HG03066 (cell line): Measurements from ENCODE around the gene VWA5B1.

Experiments used
- ATAC-seq: cut with Tn5 transposase; IDR thresholded peaks from one replicate; pipeline ENCODE4 v1.9.1; 2021; ENCODE audit warnings: low read depth; ENCODE audit not compliant: unreplicated experiment

VWA5B1 gene

DNA sequence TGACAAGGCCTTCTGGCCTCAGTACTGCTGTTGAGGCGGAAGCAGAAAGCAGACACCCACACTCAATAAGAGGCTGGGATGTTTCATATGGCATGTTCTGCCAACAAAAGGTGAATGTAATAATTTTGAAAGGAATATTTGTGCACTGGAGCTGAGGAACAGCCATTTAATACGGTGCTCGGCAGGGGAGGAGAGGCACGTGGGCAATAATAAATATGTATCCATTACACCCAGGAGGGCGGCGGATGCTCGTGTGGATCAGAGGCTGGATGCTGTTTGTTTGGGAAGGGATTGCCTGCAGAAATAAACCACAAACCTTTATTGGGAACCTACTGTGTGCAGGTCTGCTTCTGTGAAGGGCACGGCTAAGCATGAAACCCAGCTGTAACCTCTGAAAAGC, 92.0 kb downstream of the VWA5B1 start:
- no peak for ATAC-seq

DNA sequence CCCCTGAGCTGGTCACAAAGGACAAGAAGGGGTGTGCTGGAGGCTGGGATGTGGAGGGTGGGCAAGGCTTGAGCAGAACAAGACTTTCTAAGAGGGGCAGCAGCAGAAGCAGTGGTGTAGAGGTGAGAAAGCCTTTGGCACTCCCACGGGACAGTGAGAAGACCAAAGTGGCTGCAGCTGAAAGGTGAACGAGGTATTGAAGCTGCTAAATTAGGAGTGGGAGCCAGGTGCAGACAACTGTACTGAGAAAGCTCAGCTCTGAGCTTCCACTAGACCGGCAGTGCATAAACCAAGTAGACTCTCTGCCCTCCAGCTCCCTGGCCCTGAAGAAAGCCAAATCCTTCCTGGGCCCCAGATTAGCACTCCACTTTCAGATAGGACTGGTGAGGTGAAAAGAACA, 93.0 kb downstream of the VWA5B1 start:
- no peak for ATAC-seq

DNA sequence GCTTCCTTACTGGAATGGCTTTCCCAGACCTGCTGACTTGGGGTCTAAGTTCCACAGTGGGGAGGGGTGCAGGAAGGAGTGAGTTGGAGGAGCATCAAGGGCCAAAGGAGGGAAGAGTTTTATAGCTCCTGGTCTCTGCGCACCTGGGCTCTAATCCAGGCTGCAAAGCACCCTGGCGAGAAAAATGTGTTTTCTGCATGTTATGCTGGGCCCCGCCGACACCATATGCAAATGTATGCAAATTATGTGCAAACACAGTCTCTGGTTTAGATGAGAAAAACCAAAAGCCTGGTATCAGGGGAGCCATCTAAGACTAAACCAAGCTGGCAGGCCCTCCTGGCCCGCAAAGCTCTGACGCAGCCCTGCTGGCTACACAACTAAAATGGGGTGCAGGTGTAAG, 95.0 kb downstream of the VWA5B1 start:
- ATAC-seq, result no peak

DNA sequence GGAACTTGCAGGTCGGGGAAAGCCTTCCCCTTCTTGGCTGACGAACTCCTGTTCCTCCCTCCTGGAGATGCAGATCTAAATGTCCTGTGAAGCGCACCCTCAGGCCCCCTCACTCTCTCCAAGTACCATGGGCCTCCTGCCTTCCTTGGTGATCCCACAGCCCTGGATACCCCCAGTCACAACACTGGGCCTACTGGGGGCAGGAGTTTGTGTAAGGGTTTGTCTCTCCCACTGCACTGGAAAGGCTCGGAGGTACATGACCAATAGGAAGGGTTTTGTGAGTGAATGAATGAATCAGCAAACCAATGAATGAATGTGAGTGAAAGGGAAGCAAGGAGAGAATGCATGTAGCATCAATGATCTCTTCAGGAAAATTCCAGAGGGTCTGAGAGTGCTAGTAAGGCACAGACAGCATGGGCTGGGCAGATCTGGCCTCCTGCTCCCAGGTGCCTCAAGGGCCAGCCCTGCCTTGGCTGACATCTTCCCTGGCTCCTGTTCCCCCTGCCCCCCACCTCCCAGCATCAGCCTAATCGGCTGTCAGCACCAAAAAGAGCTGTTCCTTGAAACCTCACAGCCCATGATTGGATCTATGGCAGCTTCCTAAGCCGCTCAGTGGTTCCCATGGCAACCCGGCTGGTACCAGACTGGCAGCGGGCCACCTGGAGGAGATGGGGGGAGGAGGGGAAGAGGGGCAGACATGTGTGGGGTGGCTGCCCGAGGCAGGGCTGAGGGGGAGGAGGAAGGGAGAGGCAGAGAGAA, 95.8 kb downstream of the VWA5B1 start:
- ATAC-seq, result no peak

DNA sequence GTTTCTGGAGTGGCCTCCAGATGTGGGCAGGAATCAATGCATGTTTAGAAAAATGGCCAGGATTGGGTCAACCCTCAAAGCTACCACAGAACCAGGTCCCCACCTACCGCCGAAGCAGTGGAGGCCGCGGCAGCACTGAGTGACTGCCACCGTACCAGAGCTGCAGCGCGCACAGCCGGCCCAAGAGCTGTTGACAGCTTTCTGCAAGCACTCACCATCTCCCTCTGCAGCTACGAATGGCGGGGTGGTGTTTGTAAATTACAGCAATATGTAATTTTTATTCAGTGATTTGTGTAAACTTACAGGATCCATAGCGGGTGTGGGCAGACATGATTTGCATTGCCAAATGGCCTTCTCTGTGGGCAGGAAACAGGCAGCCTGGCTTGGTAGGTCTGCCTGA, 98.9 kb downstream of the VWA5B1 start:
- ATAC-seq, result no peak

DNA sequence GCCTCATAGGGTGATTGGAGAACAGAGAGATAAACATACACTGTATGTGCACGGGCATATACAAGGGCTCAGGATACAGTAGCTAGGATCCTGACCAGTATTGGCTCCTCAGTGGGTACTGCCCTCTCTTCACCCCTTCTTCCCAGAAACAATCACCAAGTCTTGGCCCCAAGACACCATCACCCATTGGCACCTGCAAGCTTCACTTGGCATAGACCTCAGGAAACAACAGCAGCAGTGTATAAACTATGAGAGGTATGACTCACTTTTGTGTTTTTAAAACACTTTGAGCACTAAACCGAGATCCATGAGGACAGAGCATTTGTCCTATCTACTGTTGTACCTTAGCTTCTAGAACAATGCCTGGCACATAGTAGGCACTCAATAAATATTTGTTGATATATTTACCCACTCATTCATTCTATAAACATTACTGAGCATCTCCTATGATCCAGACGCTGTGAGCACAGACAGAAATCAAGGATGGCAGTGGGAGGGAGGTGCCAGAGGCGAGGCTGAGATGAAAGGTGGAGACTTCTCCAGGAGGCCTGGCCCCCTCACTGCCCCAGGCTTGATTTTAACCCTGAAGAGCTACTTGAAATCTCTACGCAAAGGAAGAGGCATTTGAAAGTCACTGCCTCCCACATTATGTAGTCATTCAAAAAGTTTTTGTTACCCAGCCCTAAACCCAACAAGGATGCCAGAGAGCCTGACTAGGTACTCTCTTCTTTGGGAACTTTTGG, 100.1 kb downstream of the VWA5B1 start:
- ATAC-seq, result no peak

DNA sequence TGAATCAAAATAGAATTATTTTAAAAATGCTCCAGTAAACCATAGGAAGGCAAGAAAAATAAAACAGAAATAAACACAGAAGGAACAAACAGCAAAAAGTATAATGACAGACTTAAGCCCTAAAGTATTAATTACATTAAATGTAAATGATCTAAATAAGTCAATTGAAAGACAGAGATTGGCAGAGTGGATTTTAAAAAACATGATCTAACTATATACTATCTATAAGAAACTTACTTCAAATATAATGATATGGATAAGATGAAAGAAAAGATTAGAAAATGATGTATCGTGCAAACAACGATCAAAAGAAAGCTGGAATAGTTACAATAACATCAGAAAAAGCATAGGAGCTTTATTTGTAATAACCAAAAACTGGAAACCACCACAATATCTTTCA, 104.6 kb downstream of the VWA5B1 start:
- ATAC-seq, result no peak

DNA sequence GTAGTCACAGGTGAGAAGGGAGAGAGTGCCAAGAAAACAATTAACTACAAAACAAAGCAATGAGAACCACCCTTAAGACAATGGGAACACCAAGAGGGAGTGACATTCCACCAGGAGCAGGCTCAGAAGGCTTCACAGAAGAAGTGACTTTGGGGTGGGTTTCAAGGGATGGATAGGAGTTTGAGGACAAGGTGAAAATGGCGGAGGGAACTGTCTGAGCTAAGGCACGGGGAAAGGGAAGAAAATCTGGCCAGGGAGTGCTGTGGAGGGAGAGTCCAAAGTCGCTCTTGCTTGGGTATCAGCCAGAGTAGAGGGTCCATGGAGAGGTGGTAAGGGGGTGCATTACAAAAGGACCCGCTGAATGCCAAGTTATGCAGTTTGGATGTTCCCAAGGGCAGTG, 108.1 kb downstream of the VWA5B1 start:
- ATAC-seq, result no peak

DNA sequence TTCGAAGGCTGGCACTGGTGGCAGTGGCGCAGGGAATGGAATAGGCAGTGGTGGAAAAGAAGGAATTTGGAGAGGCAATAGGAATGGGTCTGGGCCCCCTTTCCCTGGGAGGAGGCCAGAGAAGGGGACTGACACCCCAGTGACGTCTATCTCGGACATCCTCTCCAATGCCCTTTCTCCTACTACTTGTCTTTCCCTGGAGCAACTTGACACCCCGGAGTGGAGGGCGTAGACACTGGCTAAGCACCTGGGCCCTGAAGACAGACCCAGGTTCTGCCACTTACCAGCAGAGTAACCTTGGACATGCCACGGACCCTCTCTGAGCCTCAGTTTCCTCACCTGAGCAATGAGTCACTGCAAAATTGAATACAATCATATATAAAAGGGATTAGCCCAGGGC, 108.5 kb downstream of the VWA5B1 start:
- ATAC-seq, result no peak

DNA sequence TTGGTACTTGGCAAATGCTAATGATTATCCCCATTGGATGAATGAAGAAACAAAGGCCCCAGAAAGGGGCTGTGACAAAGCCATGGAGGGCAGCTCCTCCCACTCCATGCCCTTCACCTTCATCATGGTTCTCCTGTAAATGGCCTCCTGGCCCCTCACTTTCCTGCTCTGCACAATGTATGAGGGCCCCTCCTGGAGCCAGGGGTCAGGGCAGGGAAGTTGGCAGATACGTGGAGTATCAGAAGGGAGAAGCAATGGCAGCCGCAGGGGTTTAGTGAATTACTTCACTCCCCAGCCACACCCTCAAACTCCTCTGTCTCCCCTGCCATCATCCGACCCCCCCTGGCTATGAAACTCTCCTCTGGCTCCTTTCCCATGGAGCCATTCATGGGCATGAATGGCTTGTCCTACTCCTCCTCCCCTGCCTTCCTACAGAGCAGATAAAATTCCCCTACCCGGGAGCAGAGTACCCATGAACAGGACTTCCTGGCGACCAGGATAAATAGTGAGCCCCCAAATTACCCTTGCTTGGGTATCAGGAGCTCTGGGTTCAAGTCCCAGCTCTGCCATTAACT, 109.0 kb downstream of the VWA5B1 start:
- no peak for ATAC-seq

DNA sequence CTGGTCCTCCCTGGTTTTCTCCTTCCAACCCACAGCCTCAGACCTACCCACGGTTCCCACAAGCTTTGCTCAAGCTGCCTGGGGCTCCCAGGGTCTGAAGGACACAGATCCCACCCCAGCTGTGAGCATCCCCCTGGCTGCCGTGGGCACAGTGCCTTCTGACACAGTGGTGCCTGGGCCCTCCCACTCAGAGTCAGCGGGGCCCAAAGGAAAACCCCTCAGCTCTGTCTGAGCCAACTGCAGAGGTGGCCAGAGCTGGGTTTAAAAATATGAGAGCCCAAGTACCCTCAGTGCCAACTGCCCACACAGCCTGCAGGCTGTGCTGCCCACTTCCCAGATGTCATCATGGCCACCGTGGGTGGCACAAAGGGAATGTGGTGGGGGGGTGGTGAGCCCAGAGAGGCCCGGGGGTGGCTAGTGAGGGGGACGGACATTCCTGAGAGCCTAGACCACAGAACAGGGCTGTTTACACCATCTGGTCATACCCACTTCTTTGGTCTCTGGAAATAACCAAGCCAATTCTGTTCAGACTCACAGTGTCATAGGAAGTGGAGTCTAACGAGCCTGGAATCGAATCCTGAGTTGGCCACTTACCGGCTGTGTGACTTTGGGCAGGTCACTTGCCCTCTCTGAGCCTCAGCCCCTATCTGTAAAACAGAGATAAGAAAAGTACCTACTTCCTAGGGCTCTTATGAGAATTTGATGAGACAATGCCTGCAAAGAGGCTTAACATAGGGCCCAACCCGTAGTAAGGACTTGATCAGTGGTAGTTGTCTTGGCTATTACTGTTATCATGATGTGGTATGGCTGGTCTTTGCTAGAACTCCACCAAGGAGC, 109.9 kb downstream of the VWA5B1 start:
- ATAC-seq, result no peak

DNA sequence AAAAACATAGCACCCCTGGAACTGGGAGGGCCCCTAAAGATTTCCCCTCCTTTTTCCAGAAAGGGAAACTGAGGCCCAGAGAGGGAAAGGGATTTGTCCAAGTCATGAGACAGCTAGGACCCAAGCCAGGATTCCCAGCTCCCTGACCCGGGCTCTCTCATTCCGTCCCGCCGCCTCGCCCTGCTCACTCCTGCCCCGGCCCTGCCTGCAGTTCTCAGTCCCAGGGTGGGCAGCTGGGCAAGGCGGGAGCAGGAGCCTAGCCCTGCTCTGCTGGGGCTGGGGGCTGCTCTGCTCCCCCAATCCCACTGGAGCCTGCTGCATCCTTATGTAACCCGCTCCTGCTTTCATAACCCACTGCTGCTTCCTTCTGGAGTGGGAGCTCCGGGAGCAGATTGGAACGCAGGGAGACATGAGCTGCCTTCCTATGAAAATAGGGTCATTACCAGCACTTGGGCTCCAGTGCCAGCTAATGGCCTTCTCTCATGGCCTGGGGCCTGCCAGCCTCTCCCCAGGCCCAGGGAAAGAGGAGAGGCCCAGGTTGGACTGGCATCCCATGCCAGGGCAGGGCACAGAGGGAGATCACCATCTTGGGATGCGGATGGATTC, 110.8 kb downstream of the VWA5B1 start:
- no peak for ATAC-seq

DNA sequence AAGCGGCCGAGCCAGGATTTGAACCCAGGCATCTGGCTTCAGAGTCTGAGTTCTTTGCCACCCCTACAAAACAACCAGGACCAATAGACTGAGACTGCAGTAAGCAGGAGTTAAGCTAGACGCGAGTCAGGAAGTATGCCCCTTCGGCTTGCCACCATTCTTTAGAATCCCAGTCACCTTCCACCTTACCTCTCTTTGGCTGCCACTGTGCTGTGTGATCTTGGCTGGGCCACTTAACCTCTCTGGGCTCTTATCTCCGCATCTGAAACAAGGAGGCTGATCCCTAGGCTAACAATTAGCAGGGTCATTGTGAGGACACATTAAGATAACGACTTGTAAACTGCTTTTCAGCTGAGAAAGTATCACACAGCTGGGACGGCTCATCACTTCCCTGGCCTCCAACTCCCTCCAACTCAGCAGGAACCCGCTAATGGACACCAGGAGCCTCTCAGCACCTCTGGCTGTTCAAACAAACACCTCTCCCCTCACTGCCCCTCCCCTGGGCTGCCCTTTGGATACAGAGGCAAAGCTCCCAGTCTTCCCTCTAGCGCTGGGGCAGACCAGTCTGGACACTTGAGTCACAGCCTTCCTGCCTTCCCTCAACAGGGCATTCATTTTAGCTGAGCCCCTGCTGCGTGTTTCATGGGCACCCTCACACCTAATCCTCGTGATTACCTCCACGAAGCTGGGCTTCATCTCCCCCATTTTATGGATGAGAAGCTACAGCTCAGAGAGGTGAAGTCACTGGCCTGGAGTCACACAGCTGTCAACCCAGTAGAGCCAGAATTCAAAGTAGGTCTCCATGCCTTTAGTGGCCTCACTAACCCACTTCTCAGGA, 112.1 kb downstream of the VWA5B1 start:
- ATAC-seq, result no peak

DNA sequence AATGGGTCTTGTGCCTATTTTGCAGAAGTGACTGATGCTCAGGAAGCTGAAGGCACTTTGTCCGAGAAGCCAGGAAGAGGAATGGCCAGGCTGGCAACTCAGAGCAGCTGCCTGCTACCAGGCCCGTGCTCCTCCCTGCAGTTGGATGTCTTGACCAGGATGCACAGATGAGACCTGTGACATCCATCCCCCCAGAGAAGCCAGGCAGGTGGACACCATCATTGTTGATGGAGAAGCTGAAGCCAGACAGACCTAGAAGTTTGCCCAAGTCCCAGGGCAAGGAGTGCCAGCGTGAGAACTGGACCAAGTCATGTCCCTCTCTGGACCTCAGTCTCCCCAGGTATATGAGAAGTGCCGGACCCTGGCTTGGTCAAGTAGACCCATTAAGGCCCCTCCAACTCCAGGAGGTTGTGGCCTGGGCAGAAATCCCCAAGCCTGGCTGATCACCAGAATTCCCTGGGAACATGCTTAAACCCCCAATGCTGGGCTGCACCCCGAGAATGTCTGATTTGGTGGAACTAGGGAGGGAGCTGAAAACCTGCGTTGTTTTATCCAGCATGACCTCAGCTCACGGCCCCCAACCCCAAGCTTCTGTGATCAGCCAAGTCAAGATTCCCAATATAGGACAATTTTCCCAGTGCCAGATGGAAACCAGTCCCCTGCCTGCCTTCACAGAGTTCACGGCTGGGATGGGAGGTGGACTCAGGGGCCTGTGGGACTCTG, 112.9 kb downstream of the VWA5B1 start:
- no peak for ATAC-seq

DNA sequence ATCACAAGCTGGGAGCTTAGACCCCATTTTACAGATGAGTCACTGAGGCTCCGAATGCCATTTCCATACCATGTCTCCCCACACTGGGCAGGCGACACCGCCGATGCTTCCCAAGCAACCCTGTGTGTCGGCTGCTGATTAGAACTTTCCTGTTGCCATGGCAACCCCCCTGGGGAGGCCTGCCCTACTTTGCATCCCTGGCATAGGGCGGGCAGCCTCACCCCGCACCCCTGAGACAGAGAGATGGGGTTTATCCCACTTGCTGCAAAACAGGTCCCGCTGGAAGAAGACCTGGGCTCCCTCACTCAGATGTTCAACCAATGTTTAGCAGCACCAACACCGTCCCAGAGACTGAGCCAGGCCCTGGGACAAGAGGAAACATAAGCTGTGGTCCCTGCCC, 113.8 kb downstream of the VWA5B1 start:
- ATAC-seq, result no peak
